ENCODE results near the gene MOV10.

Gene MOV10

DNA sequence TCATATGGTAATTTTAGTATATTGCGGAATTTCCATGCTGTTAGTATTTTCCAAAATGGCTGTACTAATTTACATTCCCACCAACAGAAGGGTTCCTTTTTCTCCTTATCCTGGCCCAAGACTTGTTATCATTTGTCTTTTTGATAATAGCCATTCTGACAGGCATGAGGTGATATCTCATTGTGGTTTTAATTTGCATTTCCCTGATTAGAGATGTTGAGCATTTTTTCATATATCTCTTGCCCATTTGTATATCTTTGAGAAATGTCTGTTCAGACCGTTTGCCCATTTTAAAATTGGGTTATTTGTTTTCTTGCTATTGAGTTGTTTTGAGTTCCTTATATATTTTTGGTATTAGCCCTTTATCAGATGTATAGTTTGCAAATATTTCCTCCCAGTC is 40.8 kb upstream of the MOV10 start:
- DNase-seq = no peak
- Mint-ChIP-seq H3K36me3 (ENCODE audit: low read depth) (peaks cover 57% of the 10 kb centered on the region), H3K4me3 (no peak overlapping the region), H3K4me1 (no peaks in the 10 kb centered on the region), H3K27ac (no peak overlapping the region), H3K27me3 (ENCODE audit: low read depth, poor library complexity) (no peaks in the 10 kb centered on the region), H3K9me3 (peaks cover 5% of the 10 kb centered on the region)
- TF ChIP-seq, protein P1, sequence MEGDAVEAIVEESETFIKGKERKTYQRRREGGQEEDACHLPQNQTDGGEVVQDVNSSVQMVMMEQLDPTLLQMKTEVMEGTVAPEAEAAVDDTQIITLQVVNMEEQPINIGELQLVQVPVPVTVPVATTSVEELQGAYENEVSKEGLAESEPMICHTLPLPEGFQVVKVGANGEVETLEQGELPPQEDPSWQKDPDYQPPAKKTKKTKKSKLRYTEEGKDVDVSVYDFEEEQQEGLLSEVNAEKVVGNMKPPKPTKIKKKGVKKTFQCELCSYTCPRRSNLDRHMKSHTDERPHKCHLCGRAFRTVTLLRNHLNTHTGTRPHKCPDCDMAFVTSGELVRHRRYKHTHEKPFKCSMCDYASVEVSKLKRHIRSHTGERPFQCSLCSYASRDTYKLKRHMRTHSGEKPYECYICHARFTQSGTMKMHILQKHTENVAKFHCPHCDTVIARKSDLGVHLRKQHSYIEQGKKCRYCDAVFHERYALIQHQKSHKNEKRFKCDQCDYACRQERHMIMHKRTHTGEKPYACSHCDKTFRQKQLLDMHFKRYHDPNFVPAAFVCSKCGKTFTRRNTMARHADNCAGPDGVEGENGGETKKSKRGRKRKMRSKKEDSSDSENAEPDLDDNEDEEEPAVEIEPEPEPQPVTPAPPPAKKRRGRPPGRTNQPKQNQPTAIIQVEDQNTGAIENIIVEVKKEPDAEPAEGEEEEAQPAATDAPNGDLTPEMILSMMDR (IDR thresholded peaks at IDR 0.05) = no peak

DNA sequence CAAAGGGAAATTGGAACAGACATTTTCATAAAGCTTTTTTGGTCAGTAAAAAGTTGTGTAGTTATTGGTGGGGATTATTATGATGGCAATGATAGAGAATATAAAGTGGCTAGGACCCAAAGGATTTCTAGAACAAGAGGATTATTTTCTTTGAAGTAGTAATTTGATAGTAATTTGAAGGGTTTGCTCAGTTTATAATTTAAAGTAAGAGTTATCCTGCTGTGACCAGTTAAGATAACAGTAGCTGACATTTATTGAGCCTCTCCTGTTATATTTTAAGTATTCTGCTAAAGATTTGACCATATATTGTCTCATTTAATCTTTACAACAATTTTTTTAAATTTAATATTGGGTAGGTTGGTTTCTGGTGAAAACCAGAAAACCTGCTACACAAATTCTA is 40.1 kb upstream of the MOV10 start:
- no peak for DNase-seq
- H3K4me3 Mint-ChIP-seq = no peak overlapping the region
- no peaks in the 10 kb centered on the region for H3K27me3 Mint-ChIP-seq (ENCODE audit: low read depth, poor library complexity)
- TF ChIP-seq, protein P1 (IDR thresholded peaks at IDR 0.05) = no peak
- H3K27ac Mint-ChIP-seq = no peak overlapping the region
- peaks cover 55% of the 10 kb centered on the region for H3K36me3 Mint-ChIP-seq (ENCODE audit: low read depth)
- peaks cover 9% of the 10 kb centered on the region for H3K9me3 Mint-ChIP-seq
- H3K4me1 Mint-ChIP-seq = no peaks in the 10 kb centered on the region

DNA sequence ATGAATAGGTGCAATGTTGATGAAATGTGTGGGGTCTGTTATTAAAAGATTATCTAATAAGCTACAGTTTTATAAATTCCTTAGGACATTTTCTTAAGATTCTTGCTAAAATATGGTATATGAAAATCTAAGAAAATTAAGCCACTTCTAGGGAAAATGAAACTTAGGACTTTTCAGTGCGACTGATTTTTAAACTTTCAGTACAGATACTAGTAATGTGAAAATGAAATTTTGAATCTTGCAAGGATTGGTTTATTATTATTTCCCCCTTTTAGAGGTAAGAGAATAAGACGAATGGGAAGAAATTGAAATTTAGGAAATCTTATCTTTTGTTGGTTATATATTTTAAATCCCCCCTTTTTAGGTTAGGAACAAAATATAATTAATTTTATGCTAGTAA is 38.4 kb upstream of the MOV10 start:
- TF ChIP-seq, protein P1 (IDR thresholded peaks at IDR 0.05) = no peak
- Mint-ChIP-seq H3K4me3 (no peak overlapping the region), H3K27ac (no peak overlapping the region), H3K36me3 (ENCODE audit: low read depth) (peaks cover 43% of the 10 kb centered on the region), H3K9me3 (peaks cover 10% of the 10 kb centered on the region), H3K4me1 (no peaks in the 10 kb centered on the region), H3K27me3 (ENCODE audit: low read depth, poor library complexity) (no peaks in the 10 kb centered on the region)
- DNase-seq = no peak

DNA sequence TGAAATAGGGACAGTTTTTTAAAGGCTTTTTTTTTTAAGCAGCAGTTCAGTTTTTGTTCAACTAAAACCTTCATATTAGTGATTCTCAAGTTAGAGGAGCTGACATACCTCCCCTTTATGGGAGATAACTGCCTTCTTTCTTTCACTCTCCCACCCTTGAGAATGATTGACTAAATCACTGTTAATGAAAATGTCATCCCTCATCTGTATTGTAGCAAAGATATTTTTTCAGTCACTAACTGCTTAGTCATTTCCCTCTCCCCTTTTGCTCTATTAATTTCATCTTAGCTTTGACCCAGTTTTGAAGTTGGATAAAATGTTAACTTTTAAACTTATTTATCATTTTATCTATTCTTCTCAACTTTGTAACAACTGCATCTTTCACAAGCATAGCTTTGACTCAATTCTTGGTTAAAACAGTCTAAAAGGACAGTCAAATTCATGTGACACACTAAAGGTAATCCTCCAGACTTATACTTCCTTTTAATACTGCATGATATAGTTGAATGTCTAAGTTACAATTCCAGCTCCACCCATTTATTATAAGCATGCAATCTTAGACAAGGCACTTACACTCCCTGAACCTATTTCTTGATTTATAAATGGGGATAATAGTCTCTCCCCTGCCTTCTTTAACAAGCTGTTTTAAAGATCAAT is 37.7 kb upstream of the MOV10 start:
- H3K27me3 Mint-ChIP-seq (ENCODE audit: low read depth, poor library complexity) = no peaks in the 10 kb centered on the region
- TF ChIP-seq, protein P1 (IDR thresholded peaks at IDR 0.05) = no peak
- no peak for DNase-seq
- peaks cover 10% of the 10 kb centered on the region for H3K9me3 Mint-ChIP-seq
- H3K4me1 Mint-ChIP-seq = no peaks in the 10 kb centered on the region
- peaks cover 37% of the 10 kb centered on the region for H3K36me3 Mint-ChIP-seq (ENCODE audit: low read depth)
- H3K27ac Mint-ChIP-seq = no peak overlapping the region
- no peak overlapping the region for H3K4me3 Mint-ChIP-seq

DNA sequence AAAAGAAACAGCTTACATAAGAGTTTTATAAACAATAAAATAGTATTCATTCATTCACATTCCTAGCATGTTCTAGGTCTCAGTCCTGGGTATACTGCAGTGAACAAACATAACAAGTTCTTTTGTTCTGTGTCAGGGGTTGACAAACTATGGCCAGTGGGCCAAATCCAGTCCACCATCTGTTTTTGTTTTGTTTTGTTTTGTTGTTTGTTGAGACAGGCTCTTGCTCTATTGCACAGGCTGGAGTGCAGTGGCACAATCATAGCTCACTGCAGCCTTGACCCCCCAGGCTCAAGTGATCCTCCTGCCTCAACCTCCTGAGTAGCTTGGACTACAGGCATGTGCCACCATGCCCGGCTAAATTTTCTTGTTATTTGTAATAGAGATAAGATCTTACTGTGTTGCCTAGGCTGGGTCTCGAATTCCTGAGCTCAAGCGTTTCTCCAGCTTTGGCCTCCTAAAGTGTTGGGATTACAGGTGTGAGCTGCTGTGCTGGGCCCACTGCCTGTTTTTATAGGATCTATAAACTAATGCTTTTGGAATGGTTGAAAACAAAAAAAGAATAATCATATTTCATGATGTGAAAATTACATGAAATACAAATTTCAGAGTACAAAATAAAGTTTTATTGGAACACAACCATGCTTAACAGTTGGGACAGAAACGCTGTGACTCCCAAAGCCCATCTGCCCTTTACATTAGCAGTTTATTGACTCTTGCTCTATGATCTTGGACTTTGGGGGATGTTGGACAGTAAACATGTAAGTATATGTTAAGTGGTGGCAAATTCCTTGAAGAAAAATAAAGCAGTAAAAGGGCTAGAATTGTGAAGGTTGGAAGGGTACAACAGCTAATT is 37.0 kb upstream of the MOV10 start:
- Mint-ChIP-seq H3K9me3 (peaks cover 12% of the 10 kb centered on the region), H3K4me3 (no peak overlapping the region), H3K27ac (no peak overlapping the region), H3K27me3 (ENCODE audit: low read depth, poor library complexity) (no peaks in the 10 kb centered on the region), H3K36me3 (ENCODE audit: low read depth) (peaks cover 38% of the 10 kb centered on the region), H3K4me1 (no peaks in the 10 kb centered on the region)
- TF ChIP-seq, protein P1 (IDR thresholded peaks at IDR 0.05) = no peak
- no peak for DNase-seq

Data from nephron progenitor cell (in vitro differentiated cells).